Smooth muscle cell of the coronary artery (primary cell): ENCODE results near the gene NFXL1. TPM values are rescaled to one million over a fixed set of nuclear protein-coding genes. Genes with fewer than 3 reads are reported as not detected.

ENCODE experiments used
- total RNA-seq: library from RNA; depleted of rRNA; stranded (reverse); fragments of >200 nt; gene quantifications from 2 replicates; pipeline ENCODE4 v1.2.3, GENCODE V29; 2014; ENCODE audit warnings: low replicate concordance

Gene NFXL1
- total RNA-seq: 3.3 and 6.9 TPM in 2 replicates

DNA sequence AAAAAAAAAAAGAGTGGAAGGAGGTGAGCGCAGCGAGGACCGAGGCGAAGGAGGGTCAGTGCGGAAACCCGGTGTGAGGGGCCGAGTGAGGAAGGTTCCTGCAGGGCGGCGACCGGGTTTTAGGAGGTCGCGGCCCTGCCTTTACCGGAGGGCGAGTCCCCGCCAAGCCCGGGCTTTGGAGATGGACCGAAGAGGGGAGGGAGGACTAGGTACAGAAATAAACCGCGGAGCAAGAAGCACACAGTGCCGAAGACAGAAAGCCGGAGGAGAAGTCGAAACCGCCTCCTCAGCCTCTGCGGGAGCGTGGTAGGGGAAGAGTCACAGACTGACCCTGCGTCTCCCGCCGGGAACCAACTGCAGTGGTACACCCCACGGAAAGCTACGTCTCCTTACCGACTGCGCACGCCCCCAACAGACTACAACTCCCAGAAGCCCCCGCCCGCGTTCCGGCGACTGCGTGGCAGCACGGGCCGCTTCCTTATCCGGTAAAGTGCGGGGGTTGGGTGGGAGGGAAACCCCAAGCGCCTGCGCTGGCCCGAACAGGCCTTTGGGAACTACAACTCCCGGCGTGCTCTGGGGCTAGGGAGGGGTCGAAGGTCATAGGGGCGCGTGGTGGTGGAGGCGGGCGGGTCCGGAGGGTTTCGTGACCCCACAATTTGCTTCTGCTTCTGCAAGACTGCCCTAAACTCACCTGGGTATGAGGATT is at the start of gene NFXL1:
NFXL1 (minus strand) TSS at position 364 of the 706 bp plus-strand sequence. CDS start 380 bp downstream, outside the sequence.

DNA sequence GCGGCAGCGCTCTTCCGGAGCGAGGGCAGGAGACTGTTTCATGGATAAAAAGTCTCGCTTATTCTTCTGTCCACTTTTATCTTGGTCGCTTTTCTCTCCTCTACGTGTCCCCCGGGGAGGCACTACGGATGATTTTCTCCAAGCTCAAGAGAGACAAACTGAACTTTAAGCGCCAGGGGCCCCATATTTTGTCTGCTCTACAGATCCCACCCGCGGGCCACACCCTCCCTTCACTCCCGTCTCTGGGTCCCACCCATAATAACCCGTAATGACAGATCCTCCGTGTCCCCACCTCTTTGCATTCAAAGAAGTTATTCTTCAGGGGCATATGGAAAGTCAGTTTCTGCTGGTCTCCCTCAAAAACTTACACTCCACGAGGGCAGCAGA is 76.5 kb downstream of the NFXL1 start, which contains the start of gene CORIN:
CORIN (minus strand) TSS at position 160 of the 387 bp plus-strand sequence; CDS start at position 42, 118 bp downstream.

Other genes starting within 250 kb of the NFXL1 start
- gene CORIN, start 76.5 kb downstream of the NFXL1 start, total RNA-seq: 0.08 and 0.12 TPM in 2 replicates
- 2.3 TPM in 1 of 2 replicates, not detected in the other for gene CNGA1, start 102.1 kb upstream of the NFXL1 start, total RNA-seq
- gene NIPAL1, start 102.2 kb upstream of the NFXL1 start, total RNA-seq: 7.1 TPM in 1 of 2 replicates, not detected in the other
- gene TXK, start 219.7 kb upstream of the NFXL1 start, total RNA-seq: 0.08 TPM in 1 of 2 replicates, not detected in the other